C4-2B (cell line): ENCODE results near the gene PLSCR2.
"Not testable (repeated sequence)": the region's sequence is repeated elsewhere in the genome, so short reads cannot be mapped to it uniquely, and the experiment has no call there.

ENCODE experiments used
- H3K27ac ChIP-seq: fragments of 450-650 bp; 2 replicates; pipeline ENCODE4 v1.5.1; 2017
- CTCF ChIP-seq: fragments of 450-650 bp; conservative IDR thresholded peaks from 2 replicates; pipeline ENCODE4 v1.5.1; 2017; ENCODE audit warnings: mild to moderate bottlenecking
- ZFX ChIP-seq: fragments of 450-650 bp; IDR thresholded peaks from 2 replicates; pipeline ENCODE4 v1.6.1; 2017

The PLSCR2 gene

GRCh38 chr3:146504498-146505197, 35.3 kb upstream of the PLSCR2 start:
- H3K27ac ChIP-seq = no peak overlapping the region
- TF ChIP-seq CTCF = no peak
- no peak for TF ChIP-seq ZFX

GRCh38 chr3:146503461-146504202, 34.3 kb upstream of the PLSCR2 start:
- peak overlapping the region; percentile 12 for H3K27ac ChIP-seq
- TF ChIP-seq ZFX = no peak
- peak; percentile 35 for TF ChIP-seq CTCF

- TF ChIP-seq ZFX (no peak), CTCF (no peak)
- no peak overlapping the region for H3K27ac ChIP-seq
Measured at GRCh38 chr3:146502887-146503460, 33.6 kb upstream of the PLSCR2 start.

GRCh38 chr3:146501752-146502151, 32.4 kb upstream of the PLSCR2 start:
- no peak overlapping the region for H3K27ac ChIP-seq
- TF ChIP-seq ZFX (no peak), CTCF (no peak)

- H3K27ac ChIP-seq = no peak overlapping the region
- TF ChIP-seq ZFX = no peak
- no peak for TF ChIP-seq CTCF
Measured at GRCh38 chr3:146499701-146500100, 30.3 kb upstream of the PLSCR2 start.

GRCh38 chr3:146498002-146498736, 28.8 kb upstream of the PLSCR2 start:
- H3K27ac ChIP-seq = no peak overlapping the region
- TF ChIP-seq ZFX = no peak
- no peak for TF ChIP-seq CTCF

- H3K27ac ChIP-seq = not testable (repeated sequence)
Measured at GRCh38 chr3:146497145-146497843, 27.9 kb upstream of the PLSCR2 start.
